Activated T-cell treated with anti-CD3 and anti-CD28 coated beads, Interleukin-2, amount 50 U/mL, for 72 hours (primary cell): Measurements from ENCODE around the gene KCNJ4. TPM values are rescaled to one million over a fixed set of nuclear protein-coding genes. Genes with fewer than 3 reads are reported as not detected.

ENCODE experiments used
- ATAC-seq, 2 donors: fragments of 150-1000 bp; cut with Tn5 transposase; replicated peaks in 1 of 2; 2 replicates each; pipeline ENCODE4 v1.10.0; 2021; ENCODE audit warnings: moderate library complexity in 2 of 2, mild to moderate bottlenecking in 1 of 2
- DNase-seq, 2 donors: peaks; one replicate each; pipeline ENCODE4 v3.0.0; 2021 to 2022; ENCODE audit warnings: mixed read lengths in 1 of 2
- H3K27ac Mint-ChIP-seq: one replicate; pipeline ENCODE4 v1.8.0; 2022; ENCODE audit warnings: mild to moderate bottlenecking, moderate library complexity, mixed read lengths
- H3K27me3 Mint-ChIP-seq: one replicate; pipeline ENCODE4 v1.8.0; 2022; ENCODE audit warnings: low read depth, mixed read lengths
- H3K36me3 Mint-ChIP-seq, 2 donors: one replicate each; pipeline ENCODE4 v1.8.0; 2022; ENCODE audit warnings: mixed read lengths in 2 of 2, mild to moderate bottlenecking in 1 of 2; ENCODE audit not compliant: insufficient read depth in 2 of 2
- H3K4me1 Mint-ChIP-seq: one replicate; pipeline ENCODE4 v1.8.0; 2022; ENCODE audit warnings: low read depth, mixed read lengths
- H3K4me3 Mint-ChIP-seq, 2 donors: one replicate each; pipeline ENCODE4 v1.8.0; 2022; ENCODE audit warnings: mild to moderate bottlenecking in 2 of 2, mixed read lengths in 2 of 2, moderate library complexity in 2 of 2
- H3K9me3 Mint-ChIP-seq, 2 donors: one replicate each; pipeline ENCODE4 v1.8.0; 2022; ENCODE audit warnings: mixed read lengths in 2 of 2
- total RNA-seq, 2 donors: library from RNA; stranded (reverse); gene quantifications; one replicate each; pipeline ENCODE4 v1.2.3, GENCODE V29; 2022

KCNJ4 gene
- total RNA-seq, 2 donors from 2014 or later, result not detected

DNA sequence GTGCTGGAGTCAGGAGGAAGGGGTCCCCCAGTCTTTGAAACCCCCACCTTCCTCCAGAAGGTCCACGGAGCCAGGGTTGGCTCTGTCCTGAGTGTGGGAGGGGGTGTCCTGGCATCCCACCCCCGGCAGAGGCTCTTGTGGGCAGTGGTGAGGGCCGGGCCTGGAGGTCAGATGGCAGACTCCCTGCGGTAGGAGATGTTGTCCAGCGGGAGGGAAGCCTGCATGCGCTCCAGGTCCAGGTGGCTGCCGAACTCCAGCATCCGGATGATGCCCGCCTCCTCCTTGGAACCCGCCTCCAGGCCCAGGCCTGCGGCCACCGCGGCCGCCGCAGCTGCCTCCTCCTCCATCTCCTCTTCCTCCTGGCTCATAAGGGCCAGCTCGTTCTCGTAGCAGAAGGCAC is 28.4 kb downstream of the KCNJ4 start:
- H3K27me3 Mint-ChIP-seq, result no peaks in the 10 kb centered on the region
- no peaks in the 10 kb centered on the region for H3K4me1 Mint-ChIP-seq
- no peak overlapping the region for H3K4me3 Mint-ChIP-seq
- H3K9me3 Mint-ChIP-seq, result no peaks in the 10 kb centered on the region
- ATAC-seq, result no peak
- no peak for DNase-seq
- H3K27ac Mint-ChIP-seq, result no peak overlapping the region
- no peaks in the 10 kb centered on the region for H3K36me3 Mint-ChIP-seq

DNA sequence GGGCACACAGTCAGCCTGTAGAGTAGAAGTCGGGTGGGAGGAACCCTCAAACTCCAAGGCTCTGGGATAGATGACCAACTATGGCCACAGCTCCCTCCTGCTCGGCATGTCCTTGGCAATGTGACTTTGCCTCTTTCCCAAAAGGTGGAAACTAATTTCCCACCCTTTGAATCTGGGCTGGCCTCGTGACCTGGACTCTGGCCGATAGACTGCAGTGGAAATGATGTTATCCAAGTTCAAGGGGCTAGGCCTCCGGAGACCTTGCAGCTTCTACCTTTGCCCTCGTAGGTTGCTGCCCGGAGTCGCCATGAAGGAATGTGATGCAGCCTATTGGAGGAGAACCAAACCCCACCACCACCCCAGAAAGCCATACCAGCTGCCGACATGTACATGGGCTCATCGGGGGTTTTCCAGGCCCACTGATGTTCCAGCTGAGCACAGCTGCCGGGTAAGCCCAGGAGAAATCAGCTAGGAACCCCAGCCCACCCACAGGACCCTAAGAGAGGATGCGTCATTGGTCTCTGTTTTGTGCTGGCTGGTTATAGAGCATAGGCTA is 30.4 kb downstream of the KCNJ4 start:
- Mint-ChIP-seq H3K27me3 (no peaks in the 10 kb centered on the region), H3K4me3 (no peak overlapping the region), H3K4me1 (no peaks in the 10 kb centered on the region), H3K36me3 (no peaks in the 10 kb centered on the region), H3K9me3 (no peaks in the 10 kb centered on the region), H3K27ac (no peak overlapping the region)
- no peak for ATAC-seq
- no peak for DNase-seq

DNA sequence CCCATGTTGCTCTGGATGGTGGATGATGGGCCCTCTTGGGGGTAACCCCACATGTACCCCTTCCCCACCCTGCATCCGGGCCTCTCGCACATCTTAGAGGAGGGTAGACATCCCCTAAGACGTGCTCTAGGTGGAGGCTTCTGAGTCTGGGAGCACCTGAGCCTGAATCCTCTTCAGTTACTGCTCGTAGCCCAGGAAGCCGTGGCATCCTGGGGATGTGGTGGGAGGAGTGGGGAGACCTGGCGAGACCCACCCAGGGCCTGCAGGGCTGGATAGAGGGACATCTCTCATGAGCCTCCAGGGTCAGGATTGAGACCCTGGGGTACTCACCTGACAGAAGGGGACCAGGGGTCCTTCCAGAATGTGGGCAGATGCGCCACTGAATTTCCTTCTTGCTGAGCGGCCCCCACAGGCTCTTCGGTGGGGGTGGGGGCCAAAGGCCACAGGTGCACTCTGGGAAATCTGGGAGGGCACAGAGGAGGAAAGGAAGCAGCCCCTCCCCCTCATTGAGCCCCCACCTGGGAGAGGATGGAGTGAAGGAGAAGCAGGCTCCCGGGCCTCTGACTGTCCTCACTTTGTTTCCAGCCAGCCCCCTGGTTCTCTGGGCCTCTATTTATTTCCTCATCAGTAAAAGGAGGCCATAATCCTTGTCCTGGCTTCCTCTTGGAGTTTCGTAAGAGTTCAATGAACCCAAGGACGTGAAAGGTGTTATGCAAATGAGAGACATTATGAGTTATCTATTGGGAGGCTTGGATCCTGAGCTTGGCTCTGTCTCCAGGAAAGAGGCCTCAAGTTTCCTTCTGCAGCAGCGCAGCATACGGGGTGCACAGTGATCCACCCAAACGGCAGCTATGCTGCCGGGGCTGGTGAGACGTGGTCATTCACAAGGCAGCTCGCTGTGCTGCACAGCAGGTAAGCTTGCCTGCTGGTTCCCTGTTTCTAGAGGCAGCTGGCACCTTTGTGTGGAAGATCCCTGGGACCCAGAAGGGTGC is 31.2 kb downstream of the KCNJ4 start:
- no peak for DNase-seq
- H3K27ac Mint-ChIP-seq, result no peak overlapping the region
- no peaks in the 10 kb centered on the region for H3K9me3 Mint-ChIP-seq
- no peaks in the 10 kb centered on the region for H3K27me3 Mint-ChIP-seq
- no peak overlapping the region for H3K4me3 Mint-ChIP-seq
- no peak for ATAC-seq
- H3K4me1 Mint-ChIP-seq, result no peaks in the 10 kb centered on the region
- no peaks in the 10 kb centered on the region for H3K36me3 Mint-ChIP-seq

DNA sequence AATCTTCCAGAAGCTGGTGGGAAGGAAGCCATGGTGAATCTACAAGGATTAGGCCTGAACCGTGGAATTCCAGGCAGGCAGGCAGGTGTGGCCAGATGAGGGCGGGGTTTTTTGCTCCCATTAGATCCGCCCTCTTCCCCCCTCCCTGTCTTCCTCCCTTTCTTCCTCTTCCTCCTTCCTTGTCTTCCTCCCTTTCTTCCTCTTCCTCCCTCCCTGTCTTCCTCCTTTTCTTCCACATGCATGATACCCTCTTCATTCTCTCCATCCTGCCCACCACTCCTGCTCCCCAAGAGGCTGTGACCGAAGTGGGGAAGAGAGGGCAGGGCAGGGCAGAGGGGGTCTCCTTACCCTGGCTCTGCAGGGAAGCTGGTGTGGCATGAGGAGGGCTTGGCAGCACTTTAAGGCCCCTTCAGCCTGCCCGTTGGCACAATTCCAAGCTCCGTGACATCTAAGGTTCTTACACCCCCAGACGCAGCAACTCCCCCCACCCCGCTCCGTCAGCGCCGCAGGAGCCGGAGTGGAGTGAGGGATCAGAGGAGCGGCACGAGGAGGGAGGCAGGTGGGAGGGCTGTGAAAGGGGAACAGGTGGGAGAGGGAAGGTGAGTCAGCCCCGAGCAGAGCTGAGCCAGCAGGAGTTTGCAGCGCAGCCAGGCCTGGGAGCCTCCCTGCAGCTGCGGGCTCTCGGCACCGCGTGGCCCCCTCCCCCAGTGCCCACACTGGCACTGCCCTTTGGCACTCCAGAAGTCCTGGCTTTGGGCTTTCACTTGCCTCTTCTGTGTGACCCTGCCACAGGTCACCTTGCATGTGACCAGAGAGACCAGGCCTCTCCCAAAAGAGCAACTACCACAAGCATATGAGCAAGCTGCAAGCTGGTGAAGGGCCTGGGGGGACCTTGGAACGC is 32.1 kb downstream of the KCNJ4 start:
- Mint-ChIP-seq H3K27me3 (no peaks in the 10 kb centered on the region), H3K4me1 (no peaks in the 10 kb centered on the region), H3K9me3 (no peaks in the 10 kb centered on the region), H3K4me3 (no peak overlapping the region), H3K36me3 (no peaks in the 10 kb centered on the region), H3K27ac (no peak overlapping the region)
- ATAC-seq (no peak), DNase-seq (no peak)

DNA sequence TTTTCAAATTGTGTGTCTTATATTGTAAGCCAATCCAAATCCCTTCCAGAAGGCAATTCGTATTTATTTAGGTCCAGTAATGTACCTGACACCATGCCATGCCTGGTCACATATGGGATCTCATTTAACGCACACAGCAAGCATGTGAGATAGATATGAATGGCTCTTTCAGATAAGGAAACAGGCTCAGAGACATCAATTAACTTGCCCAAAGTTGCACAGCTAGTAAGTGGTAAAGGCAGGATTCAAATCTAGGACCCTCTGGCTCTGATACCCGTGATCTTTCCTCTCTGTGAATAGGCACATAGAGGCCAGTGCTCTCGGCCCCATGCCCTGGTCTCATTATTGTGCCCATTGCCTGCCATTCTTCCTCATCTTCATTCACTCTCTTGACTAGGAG is 34.3 kb downstream of the KCNJ4 start:
- H3K36me3 Mint-ChIP-seq, result no peaks in the 10 kb centered on the region
- H3K27me3 Mint-ChIP-seq, result no peaks in the 10 kb centered on the region
- no peaks in the 10 kb centered on the region for H3K4me1 Mint-ChIP-seq
- H3K4me3 Mint-ChIP-seq, result no peak overlapping the region
- ATAC-seq (no peak), DNase-seq (no peak)
- H3K27ac Mint-ChIP-seq, result no peak overlapping the region
- no peaks in the 10 kb centered on the region for H3K9me3 Mint-ChIP-seq

DNA sequence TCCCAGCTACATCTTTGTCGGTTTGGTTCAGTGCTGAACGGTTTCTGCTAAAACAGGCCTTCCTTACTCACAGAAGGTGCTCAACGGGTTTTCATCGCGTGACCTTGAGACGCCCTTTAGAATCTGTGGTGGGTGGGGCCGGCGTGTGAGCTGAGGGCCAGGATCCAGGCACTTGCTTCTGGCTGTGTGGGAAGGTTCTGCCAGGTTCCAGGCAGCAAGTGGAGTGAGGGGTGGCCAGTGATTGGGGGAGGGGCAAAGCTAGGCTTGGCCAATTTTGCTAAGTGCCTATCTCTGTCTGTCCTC is 35.2 kb downstream of the KCNJ4 start:
- Mint-ChIP-seq H3K27ac (no peak overlapping the region), H3K27me3 (no peaks in the 10 kb centered on the region), H3K9me3 (no peaks in the 10 kb centered on the region), H3K36me3 (no peaks in the 10 kb centered on the region), H3K4me1 (no peaks in the 10 kb centered on the region), H3K4me3 (no peak overlapping the region)
- ATAC-seq (no peak), DNase-seq (no peak)

DNA sequence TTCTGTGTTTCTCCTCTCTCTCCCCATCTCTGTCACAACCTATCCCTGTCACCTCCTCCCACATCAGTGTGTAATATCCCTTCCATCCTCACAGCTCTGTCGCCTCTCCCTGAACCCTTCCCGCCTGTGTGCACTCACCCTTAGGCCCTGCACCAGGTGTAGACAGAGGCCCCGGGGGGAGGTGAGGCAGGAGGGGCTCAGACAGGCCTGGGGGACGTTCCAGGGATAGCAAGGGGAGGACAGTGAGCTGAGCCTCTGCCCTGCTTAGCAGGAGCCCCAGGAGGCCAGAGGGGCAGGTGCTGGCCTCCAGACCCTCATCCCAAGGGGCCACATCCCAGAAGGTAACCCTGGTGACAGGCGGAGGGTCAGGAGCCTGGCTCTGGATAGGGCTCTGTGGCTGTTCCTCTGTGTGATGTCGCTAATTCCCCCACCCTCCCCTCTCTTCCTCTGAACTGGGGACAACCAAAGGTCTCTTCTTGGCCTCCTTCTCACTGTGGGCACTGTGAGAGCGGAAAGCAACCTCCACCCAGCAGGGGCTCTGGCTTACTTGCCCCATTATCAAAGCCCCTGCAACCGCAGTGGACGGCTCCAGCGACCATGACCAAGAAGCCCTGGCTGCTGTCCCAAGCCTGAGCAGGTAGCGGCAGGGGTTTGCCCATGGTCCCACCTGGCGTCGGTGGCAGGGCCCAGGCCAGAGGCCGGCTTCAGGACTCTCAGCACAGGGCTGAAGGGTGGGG is 35.7 kb downstream of the KCNJ4 start:
- H3K9me3 Mint-ChIP-seq, result no peaks in the 10 kb centered on the region
- H3K4me1 Mint-ChIP-seq, result no peaks in the 10 kb centered on the region
- H3K27me3 Mint-ChIP-seq, result no peaks in the 10 kb centered on the region
- no peak for DNase-seq
- ATAC-seq, result no peak
- H3K36me3 Mint-ChIP-seq, result no peaks in the 10 kb centered on the region
- H3K4me3 Mint-ChIP-seq, result no peak overlapping the region
- H3K27ac Mint-ChIP-seq, result no peak overlapping the region

DNA sequence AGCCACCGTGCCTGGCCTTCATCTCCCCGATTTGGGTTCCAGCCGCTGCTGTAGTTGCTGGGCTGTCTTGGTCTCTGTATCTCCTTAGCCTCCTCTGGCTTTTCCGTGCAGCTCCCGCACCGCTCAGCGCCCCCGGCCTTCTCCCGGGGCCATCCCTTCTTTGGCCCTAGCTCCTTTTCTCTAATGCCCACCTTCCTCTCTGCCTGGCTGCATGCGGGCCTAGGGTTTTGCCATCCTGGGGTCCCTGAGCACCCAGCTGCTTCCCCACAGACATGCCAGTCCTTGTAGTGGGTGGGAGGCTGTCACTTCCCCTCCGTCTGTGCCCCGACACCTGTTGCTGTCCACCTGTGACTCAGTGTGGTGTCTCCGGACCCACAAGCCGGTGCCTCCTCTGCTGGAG is 36.4 kb downstream of the KCNJ4 start:
- no peak for DNase-seq
- no peaks in the 10 kb centered on the region for H3K36me3 Mint-ChIP-seq
- H3K4me1 Mint-ChIP-seq, result no peaks in the 10 kb centered on the region
- H3K9me3 Mint-ChIP-seq, result no peaks in the 10 kb centered on the region
- no peaks in the 10 kb centered on the region for H3K27me3 Mint-ChIP-seq
- no peak for ATAC-seq
- H3K27ac Mint-ChIP-seq, result no peak overlapping the region
- no peak overlapping the region for H3K4me3 Mint-ChIP-seq

DNA sequence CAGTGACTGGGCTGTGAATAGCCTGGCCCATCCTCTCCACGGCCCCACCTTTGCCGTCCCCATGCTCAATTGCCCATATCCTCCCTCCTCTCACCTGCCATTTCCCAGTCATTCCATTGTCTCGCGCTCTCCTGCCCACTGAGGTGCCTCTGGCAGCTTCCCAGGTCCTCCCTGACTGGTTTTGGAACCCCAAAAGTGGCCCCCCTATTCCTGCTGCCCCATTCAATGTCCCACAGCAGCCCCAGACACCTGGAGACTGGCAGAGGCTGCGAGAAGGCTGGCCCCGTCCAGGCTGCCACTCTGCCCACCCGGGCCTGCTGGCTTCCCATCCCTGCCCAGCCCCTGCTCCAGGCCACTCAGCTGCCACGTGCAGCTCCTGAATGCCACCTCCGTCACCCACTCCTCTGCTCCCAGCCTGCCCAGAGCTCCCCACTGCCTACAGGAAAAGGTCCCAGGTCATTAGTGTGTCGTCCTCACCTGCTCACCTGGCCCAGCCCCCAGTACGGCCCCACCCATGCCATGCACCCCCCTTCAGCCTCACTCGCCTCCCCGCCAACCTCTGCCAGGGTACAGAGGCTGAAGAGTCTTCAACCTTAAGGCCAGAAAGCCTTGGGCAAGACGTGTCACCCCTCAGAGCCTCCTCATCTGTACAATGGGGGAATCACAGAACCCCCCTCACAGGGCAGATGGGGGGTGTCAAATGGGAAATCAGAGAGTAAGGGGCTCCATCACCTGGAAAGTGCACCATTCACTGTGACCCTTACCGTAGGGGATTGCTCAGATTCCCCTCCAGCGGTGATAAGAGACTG is 37.5 kb downstream of the KCNJ4 start:
- ATAC-seq, result no peak
- H3K27me3 Mint-ChIP-seq, result no peaks in the 10 kb centered on the region
- peaks cover 1% of the 10 kb centered on the region for H3K4me1 Mint-ChIP-seq
- DNase-seq, result no peak
- H3K27ac Mint-ChIP-seq, result no peak overlapping the region
- H3K36me3 Mint-ChIP-seq, result no peaks in the 10 kb centered on the region
- no peaks in the 10 kb centered on the region for H3K9me3 Mint-ChIP-seq
- no peak overlapping the region for H3K4me3 Mint-ChIP-seq

DNA sequence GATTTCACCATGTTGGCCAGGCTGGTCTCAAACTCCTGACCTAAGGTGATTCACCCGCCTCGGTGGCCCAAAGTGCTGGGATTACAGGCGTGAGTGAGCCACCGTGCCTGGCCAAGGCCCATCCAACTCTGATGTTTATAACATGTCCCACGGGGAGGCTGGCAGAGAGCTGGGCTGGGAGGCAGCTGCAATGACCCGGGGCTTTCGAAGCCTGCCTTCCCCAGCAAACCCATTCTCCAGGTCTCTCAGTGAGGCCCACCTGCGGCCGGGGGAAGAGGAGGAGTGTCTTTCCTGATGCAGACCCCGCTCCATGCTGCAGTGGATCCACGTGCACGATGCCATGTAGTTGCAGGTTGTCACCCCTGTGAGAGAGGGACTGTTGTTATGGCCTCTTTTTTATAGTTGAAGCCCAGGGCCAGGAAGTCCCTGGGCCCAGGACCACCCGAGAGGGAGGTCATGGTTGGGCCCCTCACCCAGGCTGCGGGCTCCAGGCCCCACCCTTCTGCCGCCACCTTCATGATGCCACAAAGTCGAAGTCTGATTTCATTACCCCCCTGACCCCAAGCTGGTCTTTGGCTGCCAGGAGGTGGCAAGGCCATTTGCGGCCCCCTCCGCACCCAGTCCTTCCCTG is 38.3 kb downstream of the KCNJ4 start:
- H3K36me3 Mint-ChIP-seq, result no peaks in the 10 kb centered on the region
- no peaks in the 10 kb centered on the region for H3K27me3 Mint-ChIP-seq
- no peak overlapping the region for H3K4me3 Mint-ChIP-seq
- ATAC-seq (no peak), DNase-seq (no peak)
- H3K27ac Mint-ChIP-seq, result no peak overlapping the region
- peaks cover 4% of the 10 kb centered on the region for H3K4me1 Mint-ChIP-seq
- no peaks in the 10 kb centered on the region for H3K9me3 Mint-ChIP-seq

DNA sequence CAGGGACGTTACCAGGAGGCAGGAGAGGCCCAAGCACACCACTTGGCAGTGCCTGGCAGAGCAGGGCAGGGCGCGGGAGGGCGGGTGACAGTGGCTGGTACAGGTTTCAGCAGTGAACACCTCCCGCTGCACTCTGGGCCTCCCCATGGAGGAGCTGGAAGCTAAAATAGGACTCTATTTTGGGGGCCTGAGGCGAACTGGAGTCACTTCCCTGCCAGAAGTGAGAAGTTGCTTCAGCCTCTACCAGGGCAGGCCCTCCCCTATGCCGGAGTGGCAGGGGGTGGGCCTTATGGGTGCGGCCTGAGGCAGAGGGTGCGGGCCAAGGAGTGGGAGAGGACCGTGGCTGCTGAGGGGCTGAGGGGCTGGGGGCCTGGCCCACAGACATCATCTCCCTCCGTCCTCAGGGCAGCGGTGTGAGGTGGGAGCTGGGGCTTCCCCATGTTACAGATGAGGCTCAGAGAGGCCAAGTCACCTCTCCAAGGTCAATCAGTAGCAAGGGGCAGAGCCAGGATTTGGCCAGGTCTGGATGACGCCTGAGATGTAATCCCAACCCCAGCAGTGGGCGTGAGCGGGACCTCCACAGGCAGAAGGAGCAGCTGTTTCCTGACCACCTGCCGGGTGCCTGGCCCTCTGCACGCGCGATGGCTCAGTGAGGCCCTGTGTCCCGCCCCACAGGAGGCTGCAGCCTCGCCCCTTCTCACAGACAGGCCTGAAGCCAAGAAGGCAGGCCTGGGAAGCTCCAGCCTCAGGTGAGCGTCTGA is 39.3 kb downstream of the KCNJ4 start:
- no peaks in the 10 kb centered on the region for H3K9me3 Mint-ChIP-seq
- peaks cover 4% of the 10 kb centered on the region for H3K4me1 Mint-ChIP-seq
- no peaks in the 10 kb centered on the region for H3K36me3 Mint-ChIP-seq
- no peak for DNase-seq
- H3K27me3 Mint-ChIP-seq, result no peaks in the 10 kb centered on the region
- no peak overlapping the region for H3K4me3 Mint-ChIP-seq
- ATAC-seq, result no peak
- H3K27ac Mint-ChIP-seq, result no peak overlapping the region
